Brain microvascular endothelial cell (primary cell): ENCODE data around the gene LDLRAD4.

ENCODE experiments used
- DNase-seq: peaks from one replicate; pipeline ENCODE4 v3.0.0-alpha.2; 2020
- H3K27ac ChIP-seq: fragments of 250-450 bp; sonication (Bioruptor Pico); 2 replicates; pipeline ENCODE4 v1.5.1; 2020; ENCODE audit warnings: mild to moderate bottlenecking, moderate library complexity
- H3K27me3 ChIP-seq: fragments of 250-450 bp; sonication (Bioruptor Pico); replicated peaks from 2 replicates; pipeline ENCODE4 v1.5.1; 2020; ENCODE audit warnings: mild to moderate bottlenecking
- H3K36me3 ChIP-seq: fragments of 250-450 bp; sonication (Bioruptor Pico); replicated peaks from 2 replicates; pipeline ENCODE4 v1.5.1; 2020; ENCODE audit warnings: mild to moderate bottlenecking
- H3K4me3 ChIP-seq: 2 replicates; pipeline ENCODE4 v1.5.1; 2011; ENCODE audit warnings: low read depth, mild to moderate bottlenecking, control low read depth, low read length, moderate library complexity
- CTCF ChIP-seq: IDR thresholded peaks from 2 replicates; pipeline ENCODE4 v1.5.1; 2011; ENCODE audit warnings: low read depth, mild to moderate bottlenecking, moderate library complexity, low read length, control low read depth, inconsistent platforms; ENCODE audit errors: missing control alignments
- in situ Hi-C: cut with HindIII; loops from 2 replicates; pipeline ENCODE4 v1.10.0; 2017; ENCODE audit warnings: low sequenced_read_pairs, low pct_ligation_motif_present

Gene LDLRAD4

GRCh38 chr18:13446610-13447461 lies 228.3 kb downstream of the LDLRAD4 start:
- no peak for TF ChIP-seq CTCF
- H3K36me3 ChIP-seq = no peaks in the 10 kb centered on the region
- H3K27ac ChIP-seq = peak overlapping the region; percentile 62
- in situ Hi-C loops = no loop called here
- H3K27me3 ChIP-seq = peaks cover 2% of the 10 kb centered on the region
- H3K4me3 ChIP-seq = no peak overlapping the region
- no peak for DNase-seq

- H3K36me3 ChIP-seq = no peaks in the 10 kb centered on the region
- H3K27me3 ChIP-seq = peaks cover 2% of the 10 kb centered on the region
- peak; percentile 90 for DNase-seq
- peak overlapping the region; percentile 62 for H3K27ac ChIP-seq
- in situ Hi-C loops = no loop called here
- H3K4me3 ChIP-seq = no peak overlapping the region
- no peak for TF ChIP-seq CTCF
These were observed 229.2 kb downstream of the LDLRAD4 start for GRCh38 chr18:13447621-13448334.

- Histone ChIP-seq H3K27me3 (peaks cover 2% of the 10 kb centered on the region), H3K27ac (peak overlapping the region; percentile 62), H3K36me3 (no peaks in the 10 kb centered on the region), H3K4me3 (no peak overlapping the region)
- no peak for DNase-seq
- in situ Hi-C loops = no loop called here
- no peak for TF ChIP-seq CTCF
These were observed 229.8 kb downstream of the LDLRAD4 start for GRCh38 chr18:13448335-13448795.

- no peaks in the 10 kb centered on the region for H3K36me3 ChIP-seq
- H3K4me3 ChIP-seq = no peak overlapping the region
- no peak overlapping the region for H3K27ac ChIP-seq
- peaks cover 2% of the 10 kb centered on the region for H3K27me3 ChIP-seq
- no peak for DNase-seq
- in situ Hi-C loops = no loop called here
- no peak for TF ChIP-seq CTCF
These were observed 231.1 kb downstream of the LDLRAD4 start for GRCh38 chr18:13449651-13450050.

GRCh38 chr18:13450289-13451212 lies 232.0 kb downstream of the LDLRAD4 start:
- peaks cover 2% of the 10 kb centered on the region for H3K27me3 ChIP-seq
- no peak overlapping the region for H3K4me3 ChIP-seq
- no peak overlapping the region for H3K27ac ChIP-seq
- DNase-seq = no peak
- no peaks in the 10 kb centered on the region for H3K36me3 ChIP-seq
- in situ Hi-C loops = no loop called here
- TF ChIP-seq CTCF = no peak
